KMS-11 (cell line): ENCODE results near the gene GUCD1.

ENCODE experiments used
- H2AFZ ChIP-seq: fragments of 200-600 bp; sonication (generic); 2 replicates; pipeline ENCODE4 v1.6.1; 2016; ENCODE audit warnings: antibody characterized with exemption, mixed run types, low read depth
- H3K27ac ChIP-seq: fragments of 200-600 bp; sonication (generic); 2 replicates; pipeline ENCODE4 v1.6.1; 2016; ENCODE audit warnings: mild to moderate bottlenecking, mixed run types
- H3K27me3 ChIP-seq: fragments of 200-600 bp; sonication (generic); 2 replicates; pipeline ENCODE4 v1.6.1; 2017; ENCODE audit warnings: mild to moderate bottlenecking, low read depth, mixed run types, moderate library complexity; ENCODE audit not compliant: insufficient read depth
- H3K36me3 ChIP-seq: fragments of 200-600 bp; sonication (generic); 2 replicates; pipeline ENCODE4 v1.6.1; 2017; ENCODE audit warnings: mild to moderate bottlenecking, mixed run types; ENCODE audit not compliant: insufficient read depth
- H3K4me1 ChIP-seq: fragments of 200-600 bp; sonication (generic); 2 replicates; pipeline ENCODE4 v1.6.1; 2016; ENCODE audit warnings: mild to moderate bottlenecking, low read depth, mixed run types; ENCODE audit not compliant: poor library complexity, severe bottlenecking
- H3K4me2 ChIP-seq: fragments of 200-600 bp; sonication (generic); 2 replicates; pipeline ENCODE4 v1.7.0; 2016; ENCODE audit warnings: mild to moderate bottlenecking, mixed run types
- H3K4me3 ChIP-seq: fragments of 200-600 bp; sonication (generic); IDR thresholded peaks from 2 replicates; pipeline ENCODE4 v1.6.1; 2017; ENCODE audit warnings: low read depth, low read length, mixed read lengths; ENCODE audit not compliant: insufficient read depth
- H3K79me2 ChIP-seq: fragments of 200-600 bp; sonication (generic); 2 replicates; pipeline ENCODE4 v1.6.1; 2016; ENCODE audit warnings: low read depth, mixed run types; ENCODE audit not compliant: insufficient read depth
- H3K9ac ChIP-seq: fragments of 200-600 bp; sonication (generic); 2 replicates; pipeline ENCODE4 v1.6.1; 2016; ENCODE audit warnings: mild to moderate bottlenecking, mixed run types
- H4K20me1 ChIP-seq: fragments of 200-600 bp; sonication (generic); 2 replicates; pipeline ENCODE4 v1.6.1; 2016; ENCODE audit warnings: mild to moderate bottlenecking, mixed run types; ENCODE audit not compliant: insufficient read depth
- CTCF ChIP-seq: fragments of 200-600 bp; sonication (generic); conservative IDR thresholded peaks from 2 replicates; pipeline ENCODE4 v1.6.1; 2017; ENCODE audit warnings: low read depth, mild to moderate bottlenecking, antibody characterized with exemption, low read length, moderate library complexity, mixed read lengths

Gene GUCD1

GRCh38 chr22:24526191-24526590 is 28.7 kb downstream of the GUCD1 start:
- no peaks in the 10 kb centered on the region for H3K79me2 ChIP-seq
- no peak overlapping the region for H3K9ac ChIP-seq
- H3K36me3 ChIP-seq: no peaks in the 10 kb centered on the region

GRCh38 chr22:24525416-24526037 is 29.4 kb downstream of the GUCD1 start:
- H3K27me3 ChIP-seq: no peaks in the 10 kb centered on the region
- no peaks in the 10 kb centered on the region for H4K20me1 ChIP-seq
- no peak overlapping the region for H3K27ac ChIP-seq
- TF ChIP-seq CTCF: peak; percentile 91
- no peaks in the 10 kb centered on the region for H3K79me2 ChIP-seq
- no peak overlapping the region for H3K9ac ChIP-seq
- peaks cover 18% of the 10 kb centered on the region for H3K4me1 ChIP-seq
- H3K4me2 ChIP-seq: 0 out of 2 replicates have a peak overlapping the region, but pooled peaks have one; percentile 14
- peak overlapping the region; percentile 35; the same call in 1 of the 2 replicates for H2AFZ ChIP-seq
- no peak overlapping the region for H3K4me3 ChIP-seq
- no peaks in the 10 kb centered on the region for H3K36me3 ChIP-seq

More at GRCh38 chr22:24526191-24526590, 28.7 kb downstream of the GUCD1 start:
- H3K4me3 ChIP-seq: no peak overlapping the region
- no peak for TF ChIP-seq CTCF
- no peaks in the 10 kb centered on the region for H3K27me3 ChIP-seq
- H4K20me1 ChIP-seq: no peaks in the 10 kb centered on the region
- 0 out of 2 replicates have a peak overlapping the region, but pooled peaks have one; percentile 35 for H2AFZ ChIP-seq
- peaks cover 17% of the 10 kb centered on the region for H3K4me1 ChIP-seq
- no peak overlapping the region for H3K4me2 ChIP-seq
- H3K27ac ChIP-seq: no peak overlapping the region

GRCh38 chr22:24523873-24524272 is 31.1 kb downstream of the GUCD1 start:
- H3K27ac ChIP-seq: no peak overlapping the region
- no peak overlapping the region for H3K4me3 ChIP-seq
- no peaks in the 10 kb centered on the region for H3K27me3 ChIP-seq
- TF ChIP-seq CTCF: no peak
- H3K36me3 ChIP-seq: no peaks in the 10 kb centered on the region
- H4K20me1 ChIP-seq: no peaks in the 10 kb centered on the region
- H2AFZ ChIP-seq: no peak overlapping the region
- H3K4me1 ChIP-seq: peaks cover 18% of the 10 kb centered on the region
- H3K4me2 ChIP-seq: no peak overlapping the region
- H3K9ac ChIP-seq: no peak overlapping the region
- no peaks in the 10 kb centered on the region for H3K79me2 ChIP-seq

- peak; percentile 69 for TF ChIP-seq CTCF
- Histone ChIP-seq H3K27me3 (no peaks in the 10 kb centered on the region), H3K36me3 (no peaks in the 10 kb centered on the region), H3K4me1 (peaks cover 18% of the 10 kb centered on the region), H4K20me1 (no peaks in the 10 kb centered on the region), H3K4me3 (no peak overlapping the region), H3K4me2 (peak overlapping the region; percentile 29; the same call in 1 of the 2 replicates), H3K9ac (no peak overlapping the region), H2AFZ (peak overlapping the region; percentile 11; the same call in 1 of the 2 replicates), H3K27ac (no peak overlapping the region), H3K79me2 (no peaks in the 10 kb centered on the region)
Observed at GRCh38 chr22:24521791-24522245, 33.1 kb downstream of the GUCD1 start.
